Stimulated activated CD8-positive, alpha-beta memory T cell treated with anti-CD3 and anti-CD28 coated beads, Interleukin-4, amount 100 ng/mL, for 1 hour (primary cell): Measurements from ENCODE around the gene LCN1.

Experiments used
- DNase-seq, 2 donors: peaks; one replicate each; pipeline ENCODE4 v3.0.0-alpha.2; 2020; ENCODE audit warnings: low read depth in 2 of 2, low spot score in 1 of 2

LCN1 gene

DNA sequence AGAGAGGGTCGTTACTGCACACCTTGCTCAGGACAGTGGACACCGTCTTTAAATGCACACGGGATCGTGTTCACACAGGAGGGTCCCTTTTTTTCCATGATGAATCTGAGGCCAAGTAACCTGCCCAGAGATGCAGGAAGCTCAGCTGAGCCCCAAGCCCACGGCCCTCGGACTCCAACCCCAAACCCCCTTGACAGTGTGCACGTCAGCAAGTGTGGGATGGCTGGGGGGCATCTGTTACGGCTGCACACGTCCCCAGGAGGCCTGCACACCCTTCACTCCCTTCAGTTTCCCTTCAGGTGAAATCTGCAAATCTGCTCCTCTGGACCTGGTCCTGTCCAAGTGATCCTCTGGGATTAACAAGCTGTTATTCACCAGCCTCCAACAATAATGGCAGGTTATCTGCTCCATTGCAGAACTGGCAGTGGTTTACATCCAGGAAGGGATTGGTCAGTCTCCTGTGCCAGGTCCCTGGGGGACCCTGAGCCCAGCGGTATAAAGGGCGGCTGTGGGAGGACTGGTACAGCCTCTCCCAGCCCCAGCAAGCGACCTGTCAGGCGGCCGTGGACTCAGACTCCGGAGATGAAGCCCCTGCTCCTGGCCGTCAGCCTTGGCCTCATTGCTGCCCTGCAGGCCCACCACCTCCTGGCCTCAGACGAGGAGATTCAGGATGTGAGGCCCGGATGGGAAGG is at the start of gene LCN1:
Gene LCN1 (plus strand): TSS at position 525 of the 692 bp plus-strand sequence. CDS start 58 bp downstream, at position 583.
- no peak for DNase-seq

DNA sequence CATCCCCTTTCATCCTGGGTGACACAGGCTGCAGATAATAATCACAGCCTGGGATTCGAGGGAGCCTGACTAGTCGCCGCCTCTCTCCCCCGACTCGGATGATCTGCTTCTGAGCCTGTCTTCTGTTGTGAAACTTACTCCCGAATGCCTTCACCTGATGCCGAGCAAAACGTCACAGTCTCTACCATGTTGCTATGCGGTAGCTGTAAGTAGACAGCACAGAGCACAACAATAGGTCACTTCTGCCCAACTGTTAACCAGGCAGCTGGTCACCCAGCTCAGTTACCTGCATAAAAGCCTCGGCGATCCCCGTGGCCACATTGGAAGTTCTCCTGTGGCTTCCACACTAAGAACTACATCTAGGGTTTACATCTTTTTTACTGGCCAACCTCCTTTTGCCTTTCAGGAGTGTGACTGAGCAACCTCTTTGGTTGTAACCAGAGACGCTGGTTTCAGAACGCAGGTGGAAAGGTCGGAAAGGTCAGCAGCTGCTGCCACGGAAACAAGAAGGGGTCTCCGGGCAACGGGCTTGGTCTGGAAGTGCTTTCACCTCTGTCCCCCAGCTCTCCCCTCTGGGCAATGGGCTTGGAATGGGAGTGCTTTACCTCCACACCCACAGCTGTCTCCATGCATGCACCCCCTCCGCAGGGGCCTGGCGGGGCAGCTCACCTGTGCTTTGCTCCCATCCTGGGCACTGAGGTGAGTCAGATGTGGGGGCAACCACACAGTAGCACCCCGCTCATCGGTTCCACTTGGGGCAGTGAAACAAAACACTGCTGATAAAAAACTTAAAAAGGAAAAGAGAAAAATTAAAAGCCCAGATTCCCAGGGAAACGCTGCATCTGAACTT is 49.2 kb upstream of the LCN1 start:
- no peak for DNase-seq

DNA sequence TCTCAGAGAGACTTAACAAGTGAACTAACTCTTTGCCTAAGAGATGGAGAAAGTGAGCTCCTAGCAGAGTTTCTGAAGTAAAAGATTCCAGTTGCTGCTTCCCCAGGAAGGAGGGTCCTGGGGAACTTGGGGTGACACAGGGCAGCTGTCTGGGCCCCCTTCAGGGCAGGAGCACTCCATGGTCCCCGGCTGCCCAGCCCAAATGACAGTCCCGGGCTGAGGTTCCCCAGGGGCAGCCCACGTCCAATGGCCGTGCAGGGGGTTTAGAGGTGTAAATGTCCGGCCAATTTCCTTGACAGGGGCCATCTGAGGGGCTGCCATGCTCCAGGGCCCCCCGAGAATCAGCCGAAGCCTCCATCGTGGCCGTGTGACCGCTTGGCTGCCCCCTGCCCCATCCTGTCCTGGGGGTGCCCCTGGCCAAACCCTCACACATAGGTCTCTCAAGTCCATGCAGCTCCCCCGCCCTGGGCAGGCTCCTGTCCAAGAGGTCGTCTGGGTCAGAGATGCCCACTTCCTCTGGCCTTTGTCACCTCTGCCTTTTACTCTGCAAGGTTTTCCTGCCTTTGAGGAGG is 47.2 kb upstream of the LCN1 start:
- no peak for DNase-seq

DNA sequence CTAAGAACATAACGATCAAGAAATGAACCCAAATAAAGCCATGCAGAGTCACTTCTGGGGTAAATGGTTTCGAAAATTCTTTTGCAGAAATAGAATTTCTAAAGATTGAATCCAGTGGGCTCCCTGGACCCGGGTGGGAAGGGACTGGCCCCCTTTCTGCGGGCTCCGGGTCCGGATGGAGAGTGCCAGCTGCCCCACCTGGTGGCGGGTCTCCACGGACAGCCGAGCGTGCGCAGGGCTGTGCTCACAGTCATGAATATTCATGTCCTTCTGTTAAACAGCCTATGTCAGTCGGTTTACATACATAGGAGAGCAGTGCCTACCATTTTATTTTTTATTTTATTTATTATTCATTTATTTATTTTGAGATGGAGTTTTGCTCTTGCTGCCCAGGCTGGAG is 46.3 kb upstream of the LCN1 start:
- DNase-seq, result no peak

DNA sequence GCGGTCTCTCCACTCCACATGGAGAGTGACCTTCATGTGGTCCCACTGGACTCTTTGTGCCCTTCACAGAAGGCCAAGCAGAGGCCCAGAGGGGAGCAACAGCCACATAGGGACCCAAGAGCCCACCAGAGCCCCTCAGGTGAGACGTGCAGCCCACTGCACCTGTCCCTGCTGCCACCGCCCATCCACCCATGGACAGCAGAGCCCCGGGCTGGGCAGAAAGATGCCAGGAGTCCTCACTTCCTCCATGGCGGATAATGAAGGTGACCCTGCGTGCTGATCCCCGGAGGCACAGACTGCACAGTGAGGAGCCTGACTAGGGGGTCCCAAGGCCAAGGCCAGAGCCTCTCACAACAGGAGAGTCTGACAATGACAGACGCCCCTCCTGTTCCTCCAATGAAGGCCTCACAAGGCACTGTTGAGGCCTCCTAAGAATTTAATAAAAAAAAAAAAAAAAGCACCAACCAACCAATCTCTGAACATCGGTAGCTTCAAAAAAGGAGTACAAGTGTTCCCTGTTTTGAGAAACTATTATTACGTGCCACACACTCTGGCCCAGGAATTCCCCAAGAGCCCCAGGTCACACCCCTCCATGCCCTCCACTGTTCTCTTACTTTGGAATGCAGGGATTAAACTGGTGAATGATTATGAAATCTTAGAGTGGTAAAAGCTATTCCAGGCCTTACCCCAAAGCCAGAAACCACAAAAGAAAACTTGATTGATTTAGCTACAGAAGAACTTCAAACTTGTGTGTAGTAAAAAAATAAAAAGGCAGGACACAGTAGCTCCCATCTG is 44.5 kb upstream of the LCN1 start:
- DNase-seq, result no peak

DNA sequence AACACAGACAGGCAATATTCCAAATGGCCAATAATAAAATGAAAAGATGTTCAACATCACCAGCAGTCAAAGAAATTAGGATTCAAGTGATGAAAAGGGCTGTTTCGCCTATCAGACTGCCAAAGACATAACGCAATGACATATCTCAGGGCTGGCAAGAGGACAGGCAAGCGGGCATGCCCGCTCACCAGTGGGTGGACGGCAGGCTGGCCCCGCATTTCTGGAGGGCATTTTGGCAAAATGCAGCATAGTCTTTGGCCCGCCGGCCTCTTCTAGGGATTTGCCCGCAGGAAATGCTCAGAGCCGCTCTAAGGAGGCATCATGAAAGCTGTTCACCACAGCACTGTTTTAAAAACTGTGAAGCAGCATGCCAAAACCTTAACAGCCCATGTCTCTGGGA is 43.0 kb upstream of the LCN1 start:
- DNase-seq, result no peak

DNA sequence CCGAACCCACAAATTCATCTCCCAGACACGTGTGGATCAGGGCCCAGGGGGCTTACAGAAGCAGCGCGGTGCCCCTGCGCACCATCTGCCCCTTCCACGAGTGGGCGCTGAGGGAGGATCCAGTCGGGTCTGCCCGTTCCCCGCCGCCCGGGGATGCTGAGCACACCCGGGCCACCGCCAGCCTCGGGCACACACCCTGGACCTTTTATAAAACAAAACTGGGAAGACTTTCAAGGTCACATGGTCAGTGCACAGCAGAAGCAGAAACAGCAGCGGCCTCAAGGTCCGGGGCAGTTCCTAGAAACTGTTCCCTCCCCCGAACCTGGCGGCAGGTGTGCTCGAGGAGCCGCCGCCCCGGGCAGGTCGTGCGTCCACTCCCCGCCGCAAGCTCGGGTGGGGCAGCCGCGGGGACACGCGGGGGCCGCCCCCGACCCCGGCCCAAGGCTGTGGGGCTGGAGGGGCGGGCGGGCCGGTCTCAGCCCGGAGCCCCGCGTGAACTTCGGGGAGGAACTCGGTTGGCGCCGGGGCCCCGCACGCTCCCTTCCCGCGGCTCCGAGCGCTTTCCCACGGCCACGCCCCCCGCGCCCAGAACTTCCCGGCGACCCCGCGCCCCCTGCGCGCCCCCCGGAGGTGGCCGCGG is 42.3 kb upstream of the LCN1 start:
- DNase-seq, result no peak

DNA sequence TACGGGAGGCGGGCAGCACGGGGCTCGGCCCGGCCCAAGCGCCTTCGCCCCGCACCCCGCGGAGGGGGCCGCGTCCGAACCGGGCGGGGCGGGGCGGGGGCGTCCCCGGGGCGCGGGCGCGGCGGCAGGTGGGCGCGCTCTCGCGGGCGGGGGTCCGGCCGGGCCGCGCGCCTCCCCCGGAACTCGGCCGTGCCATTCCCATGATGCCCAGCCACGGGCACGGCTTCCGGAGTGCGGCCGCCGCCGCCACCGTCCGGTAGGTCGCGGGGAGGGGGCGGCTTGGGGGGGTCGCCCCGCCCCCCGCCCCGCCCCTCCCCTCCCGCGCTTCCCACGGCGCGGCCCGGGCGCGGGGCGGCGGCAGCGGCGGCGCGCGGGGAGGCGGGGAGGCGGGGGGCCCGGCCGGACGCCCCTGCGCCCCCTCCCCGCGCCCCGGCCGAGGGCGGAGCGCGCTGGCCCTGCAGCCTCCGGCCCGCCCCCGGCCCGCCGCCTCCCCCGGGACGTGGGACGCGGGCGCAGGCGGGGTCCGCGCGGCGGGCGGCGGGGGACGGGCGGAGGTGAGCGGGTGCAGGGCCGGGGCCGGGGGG is 41.7 kb upstream of the LCN1 start, which contains the start of gene PPP1R26:
Gene PPP1R26 (plus strand): TSS at position 314 of the 584 bp plus-strand sequence. CDS start 4,729 bp downstream, outside the sequence.
- no peak for DNase-seq

DNA sequence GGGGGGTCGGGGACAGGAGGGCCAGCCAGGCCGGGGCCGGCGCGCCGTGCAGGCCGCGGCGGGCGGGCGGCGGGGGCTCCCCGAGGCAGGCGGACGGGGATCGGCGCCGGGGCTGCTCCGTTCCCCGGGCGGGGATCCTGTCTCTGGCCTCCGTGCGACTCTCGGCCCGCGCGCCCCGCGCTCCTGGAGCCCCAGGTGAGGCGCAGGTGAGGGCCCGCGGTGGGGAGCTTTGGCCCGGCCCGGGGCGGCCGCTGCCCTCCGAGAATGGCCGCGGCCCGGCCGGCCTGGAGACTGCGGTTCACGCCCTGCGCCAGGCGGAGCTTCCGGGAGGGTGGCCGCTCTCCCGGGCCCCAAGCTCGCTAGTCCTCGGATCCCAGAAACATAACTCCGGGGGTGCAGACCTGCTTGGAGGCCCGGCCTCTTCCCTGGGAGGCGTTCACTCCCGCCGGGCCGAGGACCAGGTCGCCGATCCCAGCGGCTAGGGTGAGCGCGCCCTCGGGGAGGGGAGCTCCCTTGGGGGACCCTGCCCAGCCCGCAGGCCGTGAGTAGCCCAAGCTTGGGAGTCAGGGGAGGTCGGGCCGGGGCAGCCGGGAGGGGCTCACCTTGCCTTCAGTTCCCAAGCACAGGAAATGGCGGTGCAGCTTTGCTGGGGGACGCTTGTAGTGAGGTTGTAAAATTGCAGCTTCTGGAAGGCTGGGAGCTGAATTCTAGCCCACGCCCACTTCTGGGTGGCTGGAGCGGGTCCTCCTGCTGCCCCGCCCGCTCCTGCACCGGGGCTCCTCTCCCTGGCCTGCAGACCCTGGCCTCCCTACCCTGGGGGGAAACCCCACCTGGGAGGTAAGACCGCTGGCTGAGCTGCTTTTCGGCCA is 40.9 kb upstream of the LCN1 start:
- no peak for DNase-seq

DNA sequence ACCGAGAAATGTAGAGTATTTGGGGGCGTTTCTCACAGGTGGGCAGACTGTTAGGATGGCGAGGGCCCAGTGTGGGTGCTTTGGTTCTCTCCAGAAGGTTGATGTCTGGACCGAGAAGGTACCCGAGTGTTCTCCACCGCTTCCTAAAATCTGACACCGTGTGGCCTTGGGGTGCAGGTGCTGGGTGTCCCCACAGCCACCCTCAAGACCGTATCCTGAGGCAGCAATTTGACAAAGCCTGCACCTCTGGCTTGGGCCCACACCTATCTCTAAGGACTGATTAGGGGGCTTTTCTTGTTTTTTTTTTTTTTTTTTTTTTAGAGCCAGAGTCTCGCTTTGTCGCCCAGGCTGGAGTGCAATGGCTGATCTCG is 40.3 kb upstream of the LCN1 start:
- no peak for DNase-seq

DNA sequence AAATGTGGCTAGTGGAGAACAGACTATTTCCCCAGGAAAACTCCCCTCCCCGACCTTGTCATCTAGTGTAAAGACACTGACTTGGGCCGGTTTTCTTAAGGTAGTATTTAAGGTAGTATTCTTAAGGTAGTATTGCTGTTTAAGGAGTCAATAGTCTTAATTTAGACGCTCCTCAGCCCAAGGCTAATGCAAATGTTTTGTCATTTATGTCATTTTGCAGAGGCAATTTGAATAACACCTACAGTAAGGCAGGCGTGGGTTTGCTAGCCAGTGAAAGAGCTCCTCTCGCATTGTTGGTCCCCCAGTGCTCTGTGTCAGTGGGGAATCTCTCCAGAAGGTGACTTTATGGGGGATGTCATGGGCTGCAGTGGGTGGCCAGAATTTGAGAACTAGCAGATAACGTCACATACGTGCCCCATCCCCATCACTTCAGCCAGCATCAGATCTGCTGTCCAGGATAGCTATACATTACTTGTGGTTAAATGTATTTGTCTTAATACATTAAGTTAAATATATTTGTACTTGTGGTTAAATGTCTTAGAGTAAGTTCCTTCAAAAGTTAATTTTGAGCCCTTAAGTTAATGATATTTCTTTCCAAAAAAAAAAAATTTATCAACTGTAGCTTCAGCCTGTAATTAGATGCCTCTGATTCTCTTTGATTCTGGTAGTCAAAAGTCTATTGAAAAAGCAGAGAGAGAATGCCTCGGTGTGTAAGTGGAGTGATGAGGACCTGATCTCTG is 39.1 kb upstream of the LCN1 start:
- no peak for DNase-seq

DNA sequence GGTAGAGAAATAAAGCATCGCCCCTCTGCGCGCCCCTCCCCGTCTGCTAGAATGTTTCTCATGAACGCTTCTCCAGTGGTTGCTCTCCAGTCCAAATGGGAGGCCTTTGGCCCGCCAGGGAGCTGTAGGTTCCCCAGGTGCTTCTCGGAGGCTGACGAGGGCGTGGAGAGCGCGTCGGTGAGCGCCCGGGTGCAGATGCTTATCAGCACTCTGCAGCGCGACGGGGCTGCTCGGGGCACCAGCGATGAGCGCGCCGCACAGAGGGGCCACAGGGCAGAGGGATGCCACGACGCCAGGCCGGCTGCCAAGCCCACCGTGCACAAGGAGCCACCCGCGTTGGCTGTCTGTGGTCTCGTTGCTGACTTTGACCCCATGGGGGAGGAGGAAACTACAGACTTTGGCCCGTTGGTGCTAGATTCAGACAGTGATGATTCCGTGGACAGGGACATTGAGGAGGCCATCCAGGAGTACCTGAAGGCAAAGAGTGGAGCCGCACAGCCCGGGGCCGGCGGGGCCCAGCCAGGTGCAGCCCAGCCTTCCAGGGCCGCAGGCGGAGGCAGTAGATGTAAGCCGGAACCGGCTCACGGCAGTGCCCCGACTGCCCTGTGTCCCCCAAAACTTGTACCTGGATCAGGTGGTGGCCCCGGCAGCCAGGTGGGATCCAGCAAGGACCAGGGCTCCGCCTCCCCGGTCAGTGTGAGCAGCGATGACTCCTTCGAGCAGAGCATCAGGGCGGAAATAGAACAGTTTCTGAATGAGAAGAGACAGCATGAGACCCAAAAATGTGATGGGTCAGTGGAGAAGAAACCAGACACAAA is 36.6 kb upstream of the LCN1 start:
- no peak for DNase-seq

DNA sequence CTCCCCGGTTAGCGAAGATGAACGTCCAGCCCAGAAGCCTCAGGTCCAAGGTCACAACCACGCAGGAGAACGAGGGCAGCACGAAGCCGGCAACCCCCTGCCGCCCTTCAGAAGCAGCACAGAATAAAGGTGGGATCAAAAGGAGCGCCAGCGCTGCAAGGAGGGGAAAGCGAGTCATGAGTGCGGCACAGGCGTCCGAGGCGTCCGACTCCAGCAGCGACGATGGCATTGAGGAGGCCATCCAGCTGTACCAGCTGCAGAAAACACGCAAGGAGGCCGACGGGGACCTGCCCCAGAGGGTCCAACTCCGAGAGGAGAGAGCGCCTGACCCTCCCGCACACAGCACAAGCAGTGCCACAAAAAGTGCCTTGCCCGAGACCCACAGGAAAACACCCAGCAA is 35.9 kb upstream of the LCN1 start:
- no peak for DNase-seq

DNA sequence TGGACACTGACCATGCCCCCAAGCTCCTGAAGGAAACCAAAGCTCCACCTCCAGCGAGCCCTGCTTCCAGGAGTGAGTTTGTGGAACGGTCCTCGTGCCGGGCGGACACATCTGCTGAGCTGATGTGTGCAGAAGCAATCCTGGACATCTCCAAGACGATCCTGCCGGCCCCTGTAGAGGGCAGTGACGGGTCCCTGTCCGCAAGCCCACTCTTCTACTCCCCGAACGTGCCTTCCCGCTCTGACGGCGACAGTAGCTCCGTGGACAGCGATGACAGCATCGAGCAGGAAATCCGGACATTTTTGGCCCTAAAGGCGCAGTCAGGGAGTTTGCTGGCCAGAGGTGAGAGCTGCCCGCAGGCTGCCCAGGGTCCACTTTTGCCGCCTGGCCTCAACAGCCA is 35.4 kb upstream of the LCN1 start:
- no peak for DNase-seq

DNA sequence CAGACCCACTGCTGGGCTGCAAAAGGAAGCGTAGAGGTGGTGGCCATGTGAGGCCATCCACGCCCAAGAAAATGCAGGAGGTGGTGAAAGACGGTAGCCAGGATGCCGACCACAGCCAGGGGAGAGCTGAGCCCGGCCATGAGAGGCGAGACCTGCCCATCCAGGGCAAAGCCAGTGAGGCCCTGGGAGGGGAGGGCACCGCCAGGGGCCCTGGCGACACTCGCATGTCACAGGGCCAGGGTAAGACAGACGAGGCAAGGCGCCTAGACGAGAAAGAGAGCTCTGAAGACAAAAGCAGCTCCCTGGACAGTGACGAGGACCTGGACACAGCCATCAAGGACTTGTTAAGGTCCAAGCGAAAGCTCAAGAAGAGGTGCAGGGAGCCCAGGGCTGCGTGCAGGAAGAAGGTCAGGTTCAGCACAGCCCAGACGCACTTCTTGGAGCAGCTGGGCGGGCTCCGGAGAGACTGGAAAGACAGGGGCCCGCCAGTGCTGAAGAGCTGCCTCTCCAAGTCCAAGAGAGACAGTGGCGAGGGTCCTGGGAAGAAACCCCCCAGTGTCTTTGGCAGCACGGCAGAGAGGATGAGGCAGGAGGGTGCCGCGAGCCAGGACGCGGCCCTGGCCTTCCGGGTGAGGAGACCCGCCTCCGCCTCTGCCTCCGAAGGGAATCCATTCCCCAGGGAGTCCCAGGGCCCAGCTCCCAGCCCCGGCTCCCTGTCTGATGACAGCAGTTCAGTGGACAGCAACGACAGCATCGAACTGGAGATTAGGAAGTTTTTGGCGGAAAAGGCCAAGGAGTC is 34.8 kb upstream of the LCN1 start:
- DNase-seq, result no peak

DNA sequence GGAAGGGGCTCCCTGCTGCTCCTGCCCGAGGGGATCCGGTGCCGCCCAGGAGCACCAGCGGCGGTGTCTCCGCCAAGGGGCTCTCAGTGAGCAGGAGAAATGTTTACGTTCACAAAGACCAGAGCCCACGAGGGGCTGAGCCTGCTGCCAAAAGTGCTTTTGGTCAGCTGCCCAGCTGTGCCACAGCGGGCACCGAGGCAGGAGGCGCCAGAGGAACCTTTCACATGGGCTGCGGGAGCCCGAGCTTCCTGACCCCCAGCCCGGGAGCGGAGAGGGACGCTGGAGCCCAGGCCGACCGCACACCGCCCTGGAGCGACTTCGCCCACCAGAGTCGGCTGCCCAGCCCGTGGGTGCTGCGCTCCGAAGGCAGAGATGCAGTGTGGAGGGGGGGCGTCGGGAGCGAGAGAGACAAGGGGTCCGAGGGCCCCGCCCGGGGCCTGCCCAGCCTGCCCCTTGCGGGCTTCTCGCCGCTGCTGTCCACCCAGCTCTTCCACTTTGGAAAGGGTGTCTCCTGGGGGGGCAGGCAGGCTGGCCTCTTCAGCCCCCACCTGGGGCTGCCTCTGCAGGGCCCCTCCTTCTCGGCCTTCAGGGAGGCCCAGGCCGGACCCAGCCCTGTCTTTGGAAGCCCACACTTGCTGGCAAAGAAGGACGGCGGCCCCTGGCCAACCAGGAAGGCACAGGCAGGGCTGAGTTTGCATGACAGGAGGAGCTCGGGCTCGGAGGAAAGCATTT is 33.8 kb upstream of the LCN1 start:
- DNase-seq, result no peak

DNA sequence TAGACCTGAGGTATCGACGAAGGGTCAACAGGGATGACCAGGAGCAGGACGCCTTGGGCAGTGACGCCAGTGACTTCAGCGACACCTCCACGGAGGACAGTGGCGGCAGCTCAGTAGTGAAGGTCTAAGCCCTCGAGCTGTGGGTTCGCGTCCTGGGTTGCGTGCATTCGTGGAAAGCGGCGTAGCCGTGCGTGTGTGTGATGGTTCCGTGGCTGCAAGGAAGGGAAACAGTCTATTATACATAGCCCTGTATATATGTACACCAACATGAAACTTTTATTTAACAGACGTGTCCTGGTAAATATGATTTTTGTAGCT is 33.3 kb upstream of the LCN1 start:
- no peak for DNase-seq
